RCC 7860 (cell line): ENCODE results near the gene PLCB4.

Experiments
- DNase-seq: peaks from one replicate; pipeline ENCODE4 v3.0.0-alpha.2; 2015; ENCODE audit warnings: low spot score
- FAIRE-seq: peaks from 2 replicates; lab custom pipeline; 2012; peaks lifted over from hg19 to GRCh38; lab: Jason Lieb, UNC

The PLCB4 gene

GRCh38 chr20:9244811-9245210 lies 175.9 kb downstream of the PLCB4 start:
- DNase-seq (no peak), FAIRE-seq (no peak)

GRCh38 chr20:9246731-9247130 lies 177.8 kb downstream of the PLCB4 start:
- DNase-seq (no peak), FAIRE-seq (no peak)

GRCh38 chr20:9250511-9250910 lies 181.6 kb downstream of the PLCB4 start:
- FAIRE-seq = no peak
- DNase-seq = no peak

GRCh38 chr20:9253006-9253539 lies 184.2 kb downstream of the PLCB4 start:
- DNase-seq (no peak), FAIRE-seq (no peak)

GRCh38 chr20:9255171-9255570 lies 186.3 kb downstream of the PLCB4 start:
- DNase-seq (no peak), FAIRE-seq (no peak)

DNA sequence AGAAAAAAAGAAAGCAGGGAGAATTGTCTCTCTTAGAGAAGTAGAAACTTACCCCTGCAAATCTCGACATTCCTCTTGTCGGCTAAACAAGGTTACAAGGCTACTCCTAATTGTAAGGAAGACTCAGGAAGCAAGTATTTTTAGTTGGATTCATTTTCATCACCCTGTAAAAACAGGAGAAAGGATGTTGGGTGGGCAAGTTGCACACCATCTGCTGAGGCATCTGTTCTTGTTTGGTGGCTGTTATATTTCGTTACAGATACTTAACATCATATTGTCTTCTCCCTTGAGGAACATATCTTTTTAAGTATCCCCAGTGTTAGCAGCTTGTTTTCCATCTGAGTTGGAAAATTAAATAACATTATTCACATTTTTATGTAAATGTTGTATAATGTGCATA lies 187.5 kb downstream of the PLCB4 start:
- no peak for DNase-seq
- no peak for FAIRE-seq

DNA sequence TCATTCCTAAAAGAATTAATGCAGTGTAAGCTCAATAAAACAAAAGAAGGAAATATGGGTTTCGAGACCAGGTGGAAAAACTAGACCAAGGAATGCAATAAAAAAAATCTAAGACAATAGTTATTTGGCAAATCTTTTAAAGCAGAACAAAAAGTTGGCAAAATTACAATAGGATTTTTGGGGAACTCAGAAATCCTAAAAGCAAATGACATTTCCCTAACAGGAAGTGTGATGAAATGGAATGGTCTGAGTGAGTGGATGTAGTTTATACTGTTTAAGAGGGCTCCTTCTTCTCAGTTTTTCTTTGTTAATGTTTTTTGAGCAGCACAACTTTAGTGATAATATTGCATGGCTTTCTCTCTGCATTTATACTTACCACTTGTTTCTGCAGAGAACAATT lies 190.0 kb downstream of the PLCB4 start:
- no peak for FAIRE-seq
- no peak for DNase-seq

GRCh38 chr20:9260027-9260426 lies 191.1 kb downstream of the PLCB4 start:
- no peak for FAIRE-seq
- no peak for DNase-seq

DNA sequence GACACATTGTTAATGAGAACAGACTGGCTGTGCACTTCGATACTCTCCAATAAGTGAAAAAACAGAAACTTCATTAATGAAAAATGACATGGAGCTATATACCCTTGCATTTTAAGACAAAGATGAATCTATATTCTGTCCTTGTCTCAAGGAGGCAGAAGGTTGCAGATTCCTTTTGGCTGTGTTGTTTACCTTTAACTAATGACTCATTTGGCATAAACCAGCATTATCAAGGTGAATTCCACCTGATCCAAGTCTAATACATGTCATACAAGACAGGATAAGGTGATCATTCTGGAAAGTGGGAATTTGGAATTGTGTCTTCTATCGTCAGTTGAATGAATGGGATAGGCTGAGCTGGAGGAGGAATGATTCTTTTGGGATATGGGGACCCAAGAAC lies 192.9 kb downstream of the PLCB4 start:
- FAIRE-seq (no peak), DNase-seq (no peak)

- FAIRE-seq (no peak), DNase-seq (no peak)
Measured at GRCh38 chr20:9262653-9263194, 193.8 kb downstream of the PLCB4 start.

DNA sequence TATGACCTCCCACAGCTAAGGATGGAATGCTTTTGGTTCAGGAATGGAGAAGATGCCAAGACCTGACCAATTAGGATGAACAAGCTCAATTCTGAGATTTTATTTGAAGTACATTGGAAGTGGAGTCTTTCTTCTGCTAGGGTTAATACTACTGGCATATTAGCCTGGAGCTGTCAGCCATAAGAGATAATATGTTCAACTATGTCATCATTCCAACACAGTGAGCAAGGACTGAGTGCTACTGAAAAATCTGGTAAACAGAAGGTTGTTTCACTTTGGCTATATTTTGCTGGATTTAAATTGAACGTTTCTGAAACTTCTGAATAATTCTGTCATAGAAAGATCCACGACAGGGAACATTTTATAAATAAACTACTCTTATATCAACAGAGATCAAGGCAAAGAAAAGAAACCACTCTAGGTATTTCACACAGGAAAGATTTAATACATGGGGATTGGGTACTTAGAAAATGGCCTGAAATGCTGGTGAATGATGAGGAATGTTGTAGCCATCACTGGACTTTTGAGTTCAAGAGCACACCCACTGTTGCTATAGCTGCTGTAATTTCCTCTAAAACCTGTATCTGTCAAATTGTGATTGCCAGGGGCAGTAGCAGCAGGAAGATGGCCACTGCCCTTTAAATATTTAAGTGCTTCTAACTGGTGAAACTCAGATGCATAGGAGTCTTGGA lies 200.5 kb downstream of the PLCB4 start:
- FAIRE-seq (no peak), DNase-seq (no peak)

- FAIRE-seq (no peak), DNase-seq (no peak)
Measured at GRCh38 chr20:9270831-9271230, 201.9 kb downstream of the PLCB4 start.

DNA sequence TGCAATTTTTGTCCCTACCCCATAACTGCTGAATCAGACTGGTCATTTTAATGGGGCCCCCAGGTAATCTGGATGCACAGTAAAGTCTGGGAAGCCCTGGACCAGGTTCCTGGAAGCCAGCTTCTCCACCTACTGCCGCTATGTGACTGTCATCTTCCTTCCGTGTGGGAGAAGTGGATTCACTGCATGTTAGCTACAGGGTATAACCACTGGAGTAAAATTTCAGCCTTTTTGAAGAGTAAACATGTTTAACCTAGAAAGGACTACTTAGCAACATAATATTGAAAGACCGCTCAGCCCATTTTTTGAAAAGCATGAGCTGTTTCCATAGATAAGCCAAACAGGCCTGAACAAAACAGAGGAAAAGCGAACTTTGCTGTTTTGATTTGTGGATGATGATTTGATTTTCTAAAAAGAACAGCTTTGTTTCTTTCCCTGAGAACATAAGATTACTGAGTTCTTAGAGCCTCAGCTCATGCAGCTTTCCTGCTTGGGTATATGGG lies 208.1 kb downstream of the PLCB4 start:
- FAIRE-seq = no peak
- no peak for DNase-seq

DNA sequence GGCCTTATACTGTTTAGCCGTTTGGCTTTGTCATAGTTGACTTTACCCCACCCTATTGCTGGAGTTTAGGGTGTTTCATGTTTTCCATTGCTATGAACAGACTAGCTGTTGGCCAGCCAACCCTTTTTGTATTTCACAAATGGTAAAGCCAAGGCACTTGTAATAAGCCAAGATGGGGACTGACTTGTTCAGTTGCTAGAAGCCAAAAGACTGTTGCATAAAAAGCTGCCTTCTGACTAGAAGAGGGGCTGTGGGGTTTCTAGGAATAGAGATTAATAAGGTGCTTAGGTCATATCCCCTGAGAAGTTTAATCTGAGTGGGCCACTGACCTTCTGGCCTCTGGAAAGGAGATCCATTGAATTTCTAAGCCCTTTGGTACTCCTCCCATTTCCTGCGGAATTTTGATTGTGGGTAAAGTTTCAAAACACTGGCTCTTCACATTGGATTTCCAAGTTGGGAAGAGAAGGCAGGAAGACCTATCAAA lies 211.1 kb downstream of the PLCB4 start:
- DNase-seq (no peak), FAIRE-seq (no peak)

DNA sequence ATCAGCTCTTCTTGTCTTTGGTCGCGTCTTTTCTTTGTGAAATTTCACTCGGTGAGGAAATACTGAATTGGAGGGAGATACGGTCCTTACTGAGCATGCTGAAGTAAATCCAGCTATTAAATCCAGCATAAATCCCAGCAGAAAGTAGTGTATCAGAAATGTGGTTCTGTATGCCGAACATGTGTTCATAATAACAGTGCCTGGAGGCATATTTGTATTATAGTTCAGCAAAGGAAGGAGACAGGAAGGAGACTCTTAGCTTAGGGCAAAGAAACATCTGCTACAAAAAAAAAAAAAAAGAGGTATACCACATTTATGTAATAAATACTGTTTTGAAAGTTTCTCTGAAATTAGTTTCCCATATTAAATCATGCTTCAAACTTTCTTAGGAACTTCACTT lies 211.8 kb downstream of the PLCB4 start:
- no peak for DNase-seq
- no peak for FAIRE-seq

DNA sequence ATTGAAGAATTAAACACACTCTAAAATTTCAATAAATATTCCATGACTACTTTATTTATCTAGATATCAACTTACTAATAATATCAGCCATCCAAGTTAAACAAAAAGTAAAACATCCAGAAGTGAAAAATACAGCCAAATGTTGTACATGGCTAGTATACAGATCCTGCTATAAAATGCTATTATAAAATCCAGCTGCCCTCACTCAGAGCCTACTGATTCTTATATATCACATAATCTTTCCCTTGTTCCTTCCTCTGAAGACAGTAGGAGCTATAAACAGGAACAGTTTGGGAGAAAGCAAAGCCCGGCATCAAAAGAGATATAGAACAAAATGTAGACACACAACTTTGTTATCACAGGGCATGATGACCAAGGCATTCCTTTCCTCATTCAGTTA lies 212.9 kb downstream of the PLCB4 start:
- FAIRE-seq (peak; percentile 12), DNase-seq (no peak)

DNA sequence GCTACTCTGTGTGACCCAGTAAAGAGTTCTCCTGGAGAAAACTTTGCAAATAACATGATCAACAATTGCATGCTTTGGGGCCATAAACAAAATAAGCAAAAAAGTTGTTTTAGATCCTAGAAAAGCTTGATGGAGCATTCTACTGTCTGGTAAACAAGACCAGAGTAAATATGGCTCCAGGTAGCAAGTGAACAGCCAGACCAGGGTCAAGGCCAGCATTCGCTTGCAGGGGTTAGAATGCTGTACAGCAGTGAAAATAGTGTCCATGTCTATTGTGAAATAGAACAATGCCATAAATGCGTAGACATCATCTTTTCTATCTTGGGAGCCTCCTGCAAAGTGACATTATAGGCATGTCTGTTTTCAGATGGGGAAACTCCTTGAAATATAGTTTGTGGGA lies 216.7 kb downstream of the PLCB4 start:
- FAIRE-seq (no peak), DNase-seq (no peak)

GRCh38 chr20:9286501-9287461 lies 217.9 kb downstream of the PLCB4 start:
- FAIRE-seq (peak; percentile 26), DNase-seq (peak; percentile 64)

DNA sequence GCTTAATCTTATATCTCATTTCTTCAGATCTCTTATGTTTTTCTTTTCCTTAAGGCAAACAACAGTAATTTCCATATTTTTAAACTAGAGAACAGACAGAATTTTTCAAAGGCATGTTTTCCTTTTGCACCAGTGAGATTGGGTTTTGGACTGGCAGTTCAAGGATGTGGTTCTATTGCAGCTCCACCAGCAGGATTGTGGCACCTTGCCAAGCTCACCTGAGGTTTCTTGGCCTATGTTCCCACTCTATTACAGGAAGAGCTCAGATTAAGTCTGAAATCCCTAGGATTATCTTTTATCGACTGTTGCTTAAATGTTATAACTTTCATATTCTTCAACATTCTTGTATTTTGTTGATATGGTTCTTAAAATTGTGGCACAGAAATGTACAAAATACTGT lies 218.9 kb downstream of the PLCB4 start:
- DNase-seq (no peak), FAIRE-seq (no peak)

- FAIRE-seq (no peak), DNase-seq (no peak)
Measured at GRCh38 chr20:9290331-9290730, 221.4 kb downstream of the PLCB4 start.

DNA sequence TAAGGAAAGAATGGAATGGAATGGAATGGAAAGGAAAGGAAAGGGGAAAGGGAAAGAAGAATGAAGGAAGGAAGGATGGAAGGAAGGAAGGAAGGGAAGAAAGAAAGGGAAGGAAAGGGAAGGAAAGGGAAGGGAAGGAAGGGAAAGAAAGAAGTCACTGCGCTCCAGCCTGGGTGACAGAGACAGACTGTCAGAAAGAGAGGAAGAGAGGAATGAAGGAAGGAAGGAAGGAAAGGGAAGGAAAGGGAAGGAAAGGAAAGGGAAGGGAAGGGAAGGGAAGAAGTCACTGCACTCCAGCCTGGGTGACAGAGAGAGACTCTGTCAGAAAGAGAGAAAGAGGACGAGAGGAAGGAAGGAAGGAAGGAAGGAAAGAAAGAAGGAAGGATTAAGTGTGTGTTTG lies 224.3 kb downstream of the PLCB4 start:
- DNase-seq (no peak), FAIRE-seq (no peak)
